Keratinocyte (primary cell): ENCODE measurements around the gene EXD3. TPM values are rescaled to one million over a fixed set of nuclear protein-coding genes. Genes with fewer than 3 reads are reported as not detected.

Experiments
- DNase-seq: peaks from one replicate; pipeline ENCODE4 v3.0.0-alpha.2; 2011; ENCODE audit warnings: low read depth, missing footprints, low spot score
- FAIRE-seq: peaks from 2 replicates; lab custom pipeline; 2011; peaks lifted over from hg19 to GRCh38; lab: Jason Lieb, UNC
- H2AFZ ChIP-seq: 2 replicates; pipeline ENCODE4 v1.6.0; 2012; ENCODE audit warnings: low read length, control low read depth, inconsistent platforms; ENCODE audit not compliant: control insufficient read depth
- H3K27ac ChIP-seq: 2 replicates; pipeline ENCODE4 v1.5.1; 2011; ENCODE audit warnings: low read length; ENCODE audit not compliant: control insufficient read depth, insufficient read depth
- H3K27me3 ChIP-seq: 3 replicates; pipeline ENCODE4 v1.6.0; 2011; ENCODE audit warnings: low read length; ENCODE audit not compliant: control insufficient read depth, insufficient read depth; ENCODE audit errors: extremely low read depth
- H3K36me3 ChIP-seq, 2 experiments: 2 replicates in 1 of 2; 3 replicates in 1 of 2; pipeline ENCODE4 v1.5.1; 2011; ENCODE audit warnings: low read length in 2 of 2, mild to moderate bottlenecking in 1 of 2; ENCODE audit not compliant: control insufficient read depth in 2 of 2, insufficient read depth in 2 of 2; ENCODE audit errors: extremely low read depth in 1 of 2
- H3K4me1 ChIP-seq: 3 replicates; pipeline ENCODE4 v1.5.1; 2011; ENCODE audit warnings: low read length; ENCODE audit not compliant: control insufficient read depth, insufficient read depth; ENCODE audit errors: extremely low read depth
- H3K4me2 ChIP-seq: 3 replicates; pipeline ENCODE4 v1.6.0; 2011; ENCODE audit warnings: low read depth, low read length; ENCODE audit not compliant: control insufficient read depth, insufficient read depth; ENCODE audit errors: extremely low read depth
- H3K4me3 ChIP-seq, 3 experiments: fragments of 200-600 bp in 1 of 3; sonication (generic) in 1 of 3; 2 replicates in 2 of 3; 3 replicates in 1 of 3; pipeline ENCODE4 v1.5.1; 2011 to 2016; ENCODE audit warnings: low read length in 3 of 3, mild to moderate bottlenecking in 3 of 3, control low read depth in 2 of 3, inconsistent platforms in 1 of 3, low read depth in 1 of 3, mixed read lengths in 1 of 3, mixed run types in 1 of 3, moderate library complexity in 1 of 3; ENCODE audit not compliant: control insufficient read depth in 2 of 3, insufficient read depth in 2 of 3; ENCODE audit errors: extremely low read depth in 1 of 3
- H3K79me2 ChIP-seq: 2 replicates; pipeline ENCODE4 v1.6.0; 2012; ENCODE audit warnings: low read length; ENCODE audit not compliant: control insufficient read depth, insufficient read depth
- H3K9ac ChIP-seq: 3 replicates; pipeline ENCODE4 v1.6.0; 2011; ENCODE audit warnings: low read length; ENCODE audit not compliant: control insufficient read depth, insufficient read depth; ENCODE audit errors: extremely low read depth
- H3K9me1 ChIP-seq: 3 replicates; pipeline ENCODE4 v1.6.0; 2011; ENCODE audit warnings: low read length; ENCODE audit not compliant: control insufficient read depth, insufficient read depth; ENCODE audit errors: extremely low read depth
- H3K9me3 ChIP-seq: 2 replicates; pipeline ENCODE4 v1.5.1; 2012; ENCODE audit warnings: low read depth, low read length; ENCODE audit not compliant: control insufficient read depth
- H4K20me1 ChIP-seq: 3 replicates; pipeline ENCODE4 v1.6.0; 2011; ENCODE audit warnings: low read length; ENCODE audit not compliant: control insufficient read depth, insufficient read depth; ENCODE audit errors: extremely low read depth
- CTCF ChIP-seq, 3 experiments: IDR thresholded peaks in 1 of 3; conservative IDR thresholded peaks in 1 of 3; optimal IDR thresholded peaks in 1 of 3; 2 replicates in 2 of 3; 3 replicates in 1 of 3; pipeline versions ENCODE3 to v1.5.1; 2011; ENCODE audit warnings: low read length in 3 of 3, mild to moderate bottlenecking in 3 of 3, moderate library complexity in 2 of 3, control low read depth in 1 of 3, inconsistent platforms in 1 of 3; ENCODE audit not compliant: insufficient read depth in 2 of 3; ENCODE audit errors: extremely low read depth in 1 of 3
- EZH2 ChIP-seq: IDR thresholded peaks from one replicate; pipeline ENCODE4 v1.6.1; 2012; ENCODE audit warnings: inconsistent platforms, mild to moderate bottlenecking, low read length, moderate library complexity
- dilution Hi-C: fragments of 300-500 bp; cut with MboI; formaldehyde crosslinking; loops from one replicate; pipeline ENCODE4 v1.7.0; 2020; ENCODE audit warnings: low sequenced_read_pairs; ENCODE audit not compliant: extremely low pct_ligation_motif_present
- polyA plus RNA-seq, 5 experiments: library from polyadenylated mRNA; depleted of rRNA in 3 of 5; stranded (reverse) in 3 of 5; stranded (forward) in 1 of 5; unstranded in 1 of 5; fragments of >200 nt; gene quantifications; 1 replicate in 1 of 5; 2 replicates in 3 of 5; 3 replicates in 1 of 5; pipeline versions ENCODE4 v1.2.1 to v1.2.3, GENCODE V29; 2011 to 2012; ENCODE audit warnings: missing spikeins in 2 of 5, low read depth in 1 of 5, low replicate concordance in 1 of 5

EXD3 gene
- polyA plus RNA-seq, 1 donor (not counting 4 experiments of a cell fraction or from before 2014, with no cell fraction given), result 1.5 TPM

GRCh38 chr9:137460363-137461315 lies 37.7 kb upstream of the EXD3 start:
- Histone ChIP-seq H3K27ac (no peak overlapping the region), H3K36me3 (peaks cover 0 to 8% of the 10 kb centered on the region in 2 experiments), H3K9me1 (no peaks in the 10 kb centered on the region), H3K4me3 (no peak overlapping the region), H3K27me3 (peaks cover 15% of the 10 kb centered on the region), H2AFZ (no peak overlapping the region), H3K9ac (no peak overlapping the region), H4K20me1 (no peaks in the 10 kb centered on the region), H3K4me2 (no peak overlapping the region), H3K9me3 (no peaks in the 10 kb centered on the region), H3K79me2 (peaks cover 7% of the 10 kb centered on the region), H3K4me1 (peaks cover 10% of the 10 kb centered on the region)
- dilution Hi-C loops, result no loop called here
- FAIRE-seq, result no peak
- no peak for DNase-seq
- no peak for TF ChIP-seq CTCF (optimal IDR thresholded peaks at IDR 0.05 in 1 of 3, IDR thresholded peaks at IDR 0.05 in 1 of 3, conservative IDR thresholded peaks at IDR 0.05 in 1 of 3; ENCODE audit: extremely low read depth in 1 of 3, insufficient read depth in 2 of 3, low read length in 3 of 3)
- no peak for TF ChIP-seq EZH2

GRCh38 chr9:137459601-137460362 lies 36.8 kb upstream of the EXD3 start:
- Histone ChIP-seq H3K9ac (peak overlapping the region; percentile 78), H3K36me3 (peaks cover 0 to 8% of the 10 kb centered on the region in 2 experiments), H3K9me3 (no peaks in the 10 kb centered on the region), H3K79me2 (peaks cover 7% of the 10 kb centered on the region), H3K9me1 (no peaks in the 10 kb centered on the region), H3K4me3 (peak overlapping the region in 2 of 3 experiments; percentile 29 to 64), H2AFZ (peak overlapping the region; percentile 94), H4K20me1 (no peaks in the 10 kb centered on the region), H3K4me1 (peaks cover 10% of the 10 kb centered on the region), H3K27me3 (peaks cover 15% of the 10 kb centered on the region), H3K4me2 (peak overlapping the region; percentile 80), H3K27ac (peak overlapping the region; percentile 56)
- dilution Hi-C loops, result no loop called here
- no peak for DNase-seq
- FAIRE-seq, result no peak
- TF ChIP-seq EZH2, result no peak
- no peak for TF ChIP-seq CTCF (optimal IDR thresholded peaks at IDR 0.05 in 1 of 3, IDR thresholded peaks at IDR 0.05 in 1 of 3, conservative IDR thresholded peaks at IDR 0.05 in 1 of 3; ENCODE audit: extremely low read depth in 1 of 3, insufficient read depth in 2 of 3, low read length in 3 of 3)
